ENCODE results near the gene DUXB.

The DUXB gene

DNA sequence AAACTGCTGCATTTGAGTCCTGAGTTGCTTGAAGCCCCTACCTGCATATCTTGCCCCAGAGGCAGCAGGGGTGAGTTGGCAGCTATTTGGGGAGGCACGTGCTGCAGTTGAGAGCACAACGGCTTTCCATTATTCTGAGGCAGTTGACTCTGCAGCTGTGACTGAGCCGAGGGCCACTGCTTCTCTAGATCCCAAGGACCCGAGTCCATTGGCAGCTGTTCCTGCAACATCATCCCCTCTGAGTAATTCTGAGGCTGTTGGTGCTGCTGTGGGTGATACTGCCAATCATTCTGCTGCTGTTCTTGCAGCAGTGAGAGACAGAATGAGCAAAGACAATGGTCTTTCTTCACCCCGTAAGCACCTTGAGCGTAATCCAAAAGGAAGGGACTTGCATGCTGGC, 40.9 kb downstream of the DUXB start:
- DNase-seq: no peak

DNA sequence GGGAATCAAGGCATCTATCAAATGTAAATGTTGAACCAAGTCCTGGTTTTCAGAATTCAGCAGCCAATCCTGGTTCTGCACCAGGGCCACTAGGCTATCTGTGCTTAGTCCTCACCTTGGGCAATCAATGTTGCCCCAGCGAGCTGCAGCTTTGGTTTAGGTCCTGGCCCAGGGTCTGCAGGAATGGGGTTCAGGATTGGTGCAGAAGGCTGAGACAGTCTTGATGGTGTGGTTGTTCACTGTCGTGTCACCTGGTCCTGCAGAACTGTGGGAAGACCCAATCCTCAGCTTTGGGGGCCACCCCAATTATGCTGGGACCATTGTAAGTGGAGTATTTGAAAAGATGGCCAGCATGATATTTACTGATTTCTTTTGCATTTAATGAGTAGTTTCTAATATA, 43.1 kb downstream of the DUXB start:
- no peak for DNase-seq

DNA sequence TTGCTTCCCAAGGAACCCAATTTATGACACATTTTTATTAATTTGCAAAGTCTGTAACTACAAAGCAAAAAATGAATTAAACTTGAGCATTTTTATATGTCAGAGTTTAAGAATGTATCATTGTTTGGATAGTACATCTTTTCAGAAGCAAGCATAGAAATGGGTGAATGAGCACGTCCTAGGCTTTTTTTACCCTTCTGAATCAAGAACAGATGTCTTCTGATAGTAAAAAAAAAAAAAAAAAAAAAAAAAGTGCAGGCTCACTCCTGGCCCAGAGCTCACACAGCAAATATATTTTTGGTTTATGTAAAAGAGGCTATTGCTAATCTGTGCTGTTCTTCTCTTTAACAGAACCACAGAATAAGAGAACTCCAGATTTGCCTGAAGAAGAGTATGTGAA, 47.3 kb downstream of the DUXB start:
- DNase-seq: no peak

DNA sequence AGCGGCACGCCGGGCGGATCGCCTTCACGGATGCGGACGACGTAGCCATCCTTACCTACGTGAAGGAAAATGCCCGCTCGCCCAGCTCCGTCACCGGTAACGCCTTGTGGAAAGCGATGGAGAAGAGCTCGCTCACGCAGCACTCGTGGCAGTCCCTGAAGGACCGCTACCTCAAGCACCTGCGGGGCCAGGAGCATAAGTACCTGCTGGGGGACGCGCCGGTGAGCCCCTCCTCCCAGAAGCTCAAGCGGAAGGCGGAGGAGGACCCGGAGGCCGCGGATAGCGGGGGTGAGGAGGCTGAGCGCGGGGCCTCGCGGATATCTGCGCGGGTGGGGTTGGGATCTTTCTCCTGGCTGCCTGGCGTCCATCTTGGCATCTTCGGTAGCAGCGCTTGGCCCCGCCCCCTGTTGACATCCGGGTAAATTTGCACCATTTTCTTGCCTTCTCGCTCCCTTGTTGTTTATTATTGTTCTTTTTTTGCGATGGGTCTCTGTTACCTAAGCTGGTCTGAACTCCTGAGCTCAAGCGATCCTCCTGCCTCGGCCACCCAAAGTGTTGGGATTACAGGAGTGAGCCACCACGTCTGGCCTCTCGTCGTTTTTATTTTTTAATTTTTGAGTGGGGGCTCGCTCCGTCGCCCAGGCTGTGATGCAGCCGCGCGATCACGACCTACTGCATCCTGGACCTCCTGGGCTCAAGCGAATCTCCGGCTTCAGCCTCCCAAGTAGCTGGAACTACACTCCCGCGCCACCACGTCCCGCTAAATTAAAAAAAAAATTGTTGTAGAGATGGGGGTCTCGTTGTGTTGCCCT, 52.8 kb downstream of the DUXB start:
- DNase-seq: peak; percentile 39

DNA sequence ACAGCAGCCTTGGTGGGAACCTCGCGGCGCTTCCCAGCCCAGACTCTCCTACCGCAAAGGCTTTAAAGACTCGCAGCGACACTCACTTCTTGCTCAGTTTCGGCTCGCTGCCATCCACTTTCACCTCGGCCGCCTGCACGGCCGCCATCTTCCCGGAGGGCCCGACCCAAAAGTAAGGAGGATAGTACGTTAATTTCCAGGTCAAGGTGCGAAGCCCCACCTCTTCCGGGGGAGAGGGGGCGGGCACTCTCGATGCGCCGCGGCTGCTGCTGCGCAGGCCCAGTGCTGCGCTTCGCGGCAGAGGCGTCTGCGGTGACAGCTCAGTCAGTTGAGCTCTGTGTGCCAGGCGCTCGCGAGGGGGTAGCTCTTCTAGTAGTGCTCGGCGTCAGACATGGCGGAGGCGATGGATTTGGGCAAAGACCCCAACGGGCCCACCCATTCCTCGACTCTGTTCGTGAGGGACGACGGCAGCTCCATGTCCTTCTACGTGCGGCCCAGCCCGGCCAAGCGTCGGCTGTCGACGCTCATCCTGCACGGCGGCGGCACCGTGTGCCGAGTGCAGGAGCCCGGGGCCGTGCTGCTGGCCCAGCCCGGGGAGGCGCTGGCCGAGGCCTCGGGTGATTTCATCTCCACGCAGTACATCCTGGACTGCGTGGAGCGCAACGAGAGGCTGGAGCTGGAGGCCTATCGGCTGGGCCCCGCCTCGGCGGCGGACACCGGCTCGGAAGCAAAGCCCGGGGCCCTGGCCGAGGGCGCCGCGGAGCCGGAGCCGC, 53.6 kb downstream of the DUXB start, which contains the start of the genes KARS1 and TERF2IP:
TSS of gene KARS1 (minus strand) at position 174 of the 773 bp plus-strand sequence. CDS start at position 148, 26 bp downstream.
TSS of gene TERF2IP (plus strand) at position 282 of the 773 bp plus-strand sequence. CDS start at position 392, 110 bp downstream.
- DNase-seq: peak; percentile 82

DNA sequence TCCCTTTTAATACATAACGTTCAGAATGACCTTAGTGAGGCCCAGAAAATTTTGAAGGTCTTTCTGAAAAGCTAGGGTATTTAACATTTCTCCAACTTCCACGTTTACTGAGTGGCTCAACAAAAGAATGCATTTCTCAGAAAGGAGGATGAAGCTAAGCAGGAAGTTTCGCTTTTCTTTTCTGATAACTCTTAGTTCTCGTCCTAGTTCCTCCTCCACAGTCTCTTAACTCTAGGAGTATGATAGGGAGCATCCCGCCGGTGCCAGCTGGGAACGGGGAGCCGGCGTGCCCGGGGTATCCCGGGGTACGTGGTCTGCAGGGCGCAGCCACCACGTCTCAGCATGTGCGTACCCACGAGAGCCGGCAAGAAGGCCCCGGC, 54.2 kb downstream of the DUXB start:
- no peak for DNase-seq

DNA sequence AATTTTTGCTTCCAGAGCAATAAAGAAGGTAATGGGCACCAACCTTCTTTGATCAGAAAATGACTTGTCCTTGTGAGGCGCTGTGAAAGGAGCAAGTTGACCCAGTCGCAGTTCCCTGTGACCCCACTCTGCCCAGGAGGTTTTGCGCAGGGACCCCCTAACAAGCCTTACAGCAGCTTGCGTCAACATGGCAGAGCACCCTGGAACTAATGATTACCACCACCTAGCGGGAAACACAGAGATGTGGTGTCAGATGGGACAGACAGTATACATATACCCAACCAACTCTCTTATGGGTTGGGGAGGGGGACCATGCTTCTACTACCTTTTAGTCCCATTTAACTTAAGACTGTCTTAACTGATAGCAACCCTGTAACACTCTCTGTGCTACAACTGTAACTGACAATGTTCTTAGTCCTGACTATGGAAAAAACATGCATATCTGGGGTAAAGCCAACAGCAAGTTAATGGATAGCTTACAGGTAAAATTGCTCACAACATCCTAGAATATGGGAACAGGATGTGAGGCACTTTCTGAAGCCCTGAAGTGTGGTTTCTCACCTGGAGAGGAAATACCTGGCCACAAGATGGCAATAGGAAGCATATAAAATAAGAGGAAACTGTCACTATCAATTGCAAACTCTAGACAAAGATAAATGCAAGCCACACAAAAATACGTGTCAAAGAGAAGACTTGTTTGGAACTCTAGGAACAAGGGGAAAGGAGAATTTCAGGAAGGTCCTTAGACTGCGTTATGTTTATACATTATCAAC, 56.8 kb downstream of the DUXB start:
- no peak for DNase-seq
